K562 (cell line): ENCODE results near the gene SLMAP. TPM values are rescaled to one million over a fixed set of nuclear protein-coding genes. Genes with fewer than 3 reads are reported as not detected.

Experiments used
- ATF4 ChIP-seq: fragments of 450-650 bp; formaldehyde crosslinking; IDR thresholded peaks from 2 replicates; pipeline ENCODE4 v1.4.0; 2022; ENCODE audit warnings: mild to moderate bottlenecking, moderate library complexity
- BRF2 ChIP-seq: IDR thresholded peaks from 3 replicates; pipeline ENCODE4 v1.6.1; 2011; ENCODE audit warnings: borderline replicate concordance, mild to moderate bottlenecking; ENCODE audit not compliant: insufficient read length, insufficient read depth
- CBX1 ChIP-seq: sonication (generic); IDR thresholded peaks from 2 replicates; pipeline ENCODE4 v1.6.1; 2016; ENCODE audit warnings: antibody characterized with exemption, low read depth, mild to moderate bottlenecking
- CREBBP ChIP-seq: IDR thresholded peaks from one replicate; pipeline ENCODE4 v1.6.1; 2012; ENCODE audit warnings: low read depth, mild to moderate bottlenecking, control low read depth, inconsistent platforms, low read length
- FOXA1 ChIP-seq: fragments of 450-650 bp; IDR thresholded peaks from 2 replicates; pipeline ENCODE4 v1.6.1; 2016; ENCODE audit warnings: mild to moderate bottlenecking, borderline replicate concordance
- MAFF ChIP-seq: IDR thresholded peaks from 2 replicates; pipeline ENCODE4 v1.6.1; 2012; ENCODE audit warnings: low read length, improper control_type of control experiment
- MYNN ChIP-seq, 2 experiments: sonication (generic); formaldehyde crosslinking in 1 of 2; IDR thresholded peaks; 2 replicates each; pipeline versions ENCODE4 v1.5.0 to v1.6.1; 2016 to 2020; ENCODE audit warnings: antibody characterized with exemption in 1 of 2, missing genetic modification reagents in 1 of 2
- RUNX1 ChIP-seq: sonication (generic); IDR thresholded peaks from 2 replicates; pipeline ENCODE4 v1.6.1; 2016; ENCODE audit warnings: antibody characterized with exemption, low read depth
- SRSF9 ChIP-seq: fragments of 200-400 bp; formaldehyde crosslinking; IDR thresholded peaks from 2 replicates; pipeline ENCODE4 v1.6.1; 2017; ENCODE audit warnings: low read depth, low read length, borderline replicate concordance
- VEZF1 ChIP-seq: fragments of 200-800 bp; sonication (Bioruptor generic); IDR thresholded peaks from 2 replicates; pipeline ENCODE4 v1.6.1; 2017; ENCODE audit warnings: missing genetic modification characterization, missing compliant biosample characterization
- ZNF76 ChIP-seq: fragments of 250-450 bp; sonication (Bioruptor Pico); IDR thresholded peaks from 2 replicates; pipeline ENCODE4 v1.4.0; 2020; ENCODE audit warnings: mild to moderate bottlenecking, moderate library complexity, borderline replicate concordance
- ZNF830 ChIP-seq: fragments of 250-450 bp; sonication (Bioruptor Pico); IDR thresholded peaks from 2 replicates; pipeline ENCODE4 v1.5.0; 2021; ENCODE audit warnings: mild to moderate bottlenecking
- ZSCAN29 ChIP-seq: fragments of 450-650 bp; IDR thresholded peaks from 2 replicates; pipeline ENCODE4 v1.6.1; 2017
- polyA plus RNA-seq, 8 experiments: library from polyadenylated mRNA; depleted of rRNA in 4 of 8; stranded (reverse) in 5 of 8; unstranded in 3 of 8; fragments of >200 nt; fragmentation: Nextera tagmentation in 2 of 8; fragmentation: Illumina TruSeq in 1 of 8; extraction: Ambion mirVana in 2 of 8; extraction: Trizol in 1 of 8; gene quantifications; 2 replicates each; pipeline versions ENCODE4 v1.2.1 to v1.2.3, GENCODE V29; 2011 to 2014; ENCODE audit warnings: inconsistent platforms in 1 of 8, missing spikeins in 1 of 8
- total RNA-seq, 7 experiments: library from RNA; depleted of rRNA in 6 of 7; stranded (reverse); fragments of >200 nt in 6 of 7; fragmentation: Illumina TruSeq in 2 of 7; extraction: Trizol in 2 of 7; gene quantifications; 2 replicates each; pipeline versions ENCODE4 v1.2.1 to v1.2.3, GENCODE V29; 2011 to 2021; ENCODE audit warnings: low replicate concordance in 1 of 7
- TF ChIP-seq, protein P1 (sequence below): fragments of 250-450 bp; sonication (Bioruptor Pico); IDR thresholded peaks from 2 replicates; pipeline ENCODE4 v1.6.1; 2021; ENCODE audit warnings: mild to moderate bottlenecking

SLMAP gene
- total and polyA plus RNA-seq, 9 of the 15 experiments (the other 6 are each of a cell fraction or from before 2014, with no cell fraction given), result 12.1 to 50.7 (median 28.3) TPM

GRCh38 chr3:57974796-57975388 is 218.8 kb downstream of the SLMAP start (continued):
- TF ChIP-seq FOXA1 (no peak), BRF2 (no peak), ZNF76 (no peak), SRSF9 (no peak), VEZF1 (CRISPR knock-in tag) (no peak), ATF4 (CRISPR knock-in tag) (no peak), MAFF (no peak), MYNN (IDR thresholded peaks at IDR 0.05) (no peak), MYNN (CRISPR knock-in tag; IDR thresholded peaks at IDR 0.05) (no peak), ZSCAN29 (no peak), CBX1 (no peak), RUNX1 (no peak), ZNF830 (no peak), CREBBP (no peak)
- TF ChIP-seq, protein P1, sequence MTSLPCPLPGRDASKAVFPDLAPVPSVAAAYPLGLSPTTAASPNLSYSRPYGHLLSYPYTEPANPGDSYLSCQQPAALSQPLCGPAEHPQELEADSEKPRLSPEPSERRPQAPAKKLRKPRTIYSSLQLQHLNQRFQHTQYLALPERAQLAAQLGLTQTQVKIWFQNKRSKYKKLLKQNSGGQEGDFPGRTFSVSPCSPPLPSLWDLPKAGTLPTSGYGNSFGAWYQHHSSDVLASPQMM (CRISPR knock-in tag), result no peak
